Epidermal melanocyte (primary cell): ENCODE data around the gene ZNF280D.
"Not testable (repeated sequence)": the region's sequence is repeated elsewhere in the genome, so short reads cannot be mapped to it uniquely, and the experiment has no call there.

ENCODE experiments used
- DNase-seq: peaks from one replicate; pipeline ENCODE4 v3.0.0; 2011; ENCODE audit warnings: low spot score; ENCODE audit not compliant: insufficient read length

Gene ZNF280D

GRCh38 chr15:56719021-56719612 lies 14.2 kb downstream of the ZNF280D start:
- no peak for DNase-seq

- DNase-seq: no peak
Observed at GRCh38 chr15:56718560-56718959, 14.7 kb downstream of the ZNF280D start.

- DNase-seq: no peak
Observed at GRCh38 chr15:56716334-56716733, 17.0 kb downstream of the ZNF280D start.

- no peak for DNase-seq
Observed at GRCh38 chr15:56715220-56715619, 18.1 kb downstream of the ZNF280D start.

- DNase-seq: not testable (repeated sequence)
Observed at GRCh38 chr15:56709502-56709901, 23.8 kb downstream of the ZNF280D start.

- no peak for DNase-seq
Observed at GRCh38 chr15:56699743-56700142, 33.6 kb downstream of the ZNF280D start.

GRCh38 chr15:56698270-56698669 lies 35.0 kb downstream of the ZNF280D start:
- DNase-seq: no peak

GRCh38 chr15:56693761-56694160 lies 39.5 kb downstream of the ZNF280D start:
- DNase-seq: no peak

GRCh38 chr15:56690733-56691132 lies 42.6 kb downstream of the ZNF280D start:
- DNase-seq: no peak

- DNase-seq: no peak
Observed at GRCh38 chr15:56683908-56684307, 49.4 kb downstream of the ZNF280D start.

GRCh38 chr15:56681113-56681512 lies 52.2 kb downstream of the ZNF280D start:
- no peak for DNase-seq

- no peak for DNase-seq
Observed at GRCh38 chr15:56679225-56679624, 54.1 kb downstream of the ZNF280D start.

- no peak for DNase-seq
Observed at GRCh38 chr15:56678571-56678970, 54.7 kb downstream of the ZNF280D start.

GRCh38 chr15:56677271-56677670 lies 56.0 kb downstream of the ZNF280D start:
- DNase-seq: no peak

GRCh38 chr15:56675930-56676329 lies 57.4 kb downstream of the ZNF280D start:
- DNase-seq: no peak

GRCh38 chr15:56674857-56675256 lies 58.5 kb downstream of the ZNF280D start:
- no peak for DNase-seq

GRCh38 chr15:56672721-56673120 lies 60.6 kb downstream of the ZNF280D start:
- DNase-seq: no peak

GRCh38 chr15:56667517-56667916 lies 65.8 kb downstream of the ZNF280D start:
- no peak for DNase-seq

- no peak for DNase-seq
Observed at GRCh38 chr15:56660943-56661342, 72.4 kb downstream of the ZNF280D start.

- DNase-seq: no peak
Observed at GRCh38 chr15:56659197-56659596, 74.1 kb downstream of the ZNF280D start.

GRCh38 chr15:56654624-56655023 lies 78.7 kb downstream of the ZNF280D start:
- no peak for DNase-seq

GRCh38 chr15:56654216-56654615 lies 79.1 kb downstream of the ZNF280D start:
- DNase-seq: no peak

- DNase-seq: no peak
Observed at GRCh38 chr15:56653787-56654186, 79.5 kb downstream of the ZNF280D start.

- DNase-seq: no peak
Observed at GRCh38 chr15:56653107-56653506, 80.2 kb downstream of the ZNF280D start.
